ENCODE measurements around the gene MID1.

Gene MID1

GRCh38 chrX:10620121-10620699 lies at the start of gene MID1:
TSS of gene MID1 (minus strand) at chrX:10620585. CDS start at chrX:10567547, 53,038 bp downstream.
- H3K9ac ChIP-seq (ENCODE audit: insufficient read length, low read depth), result peak within 1 kb of the TSS; percentile 78
- H3K4me1 ChIP-seq (ENCODE audit: insufficient read depth, insufficient read length), result no peaks in the 10 kb centered on the region
- TF ChIP-seq YY1 (IDR thresholded peaks at IDR 0.05; ENCODE audit: insufficient read depth, insufficient read length) (no peak), ZNF274 (IDR thresholded peaks at IDR 0.05; ENCODE audit: low read depth, low read length) (no peak), SUZ12 (IDR thresholded peaks at IDR 0.05; ENCODE audit: extremely low read depth, insufficient read depth, insufficient read length) (no peak)
- peak within 1 kb of the TSS; percentile 74 for H3K4me3 ChIP-seq (ENCODE audit: insufficient read length, low read depth)
- no peaks in the 10 kb centered on the region for H3K36me3 ChIP-seq (ENCODE audit: insufficient read depth, insufficient read length, low read length)
- peak; percentile 83 for DNase-seq (ENCODE audit: low read depth, low spot score)
- no peaks in the 10 kb centered on the region for H3K9me3 ChIP-seq (ENCODE audit: insufficient read depth, low read length)
- H3K27me3 ChIP-seq (ENCODE audit: insufficient read depth, insufficient read length), result peaks cover 10% of the 10 kb centered on the region

GRCh38 chrX:10667143-10667542 lies 46.8 kb upstream of the MID1 start:
- Histone ChIP-seq H3K4me1 (ENCODE audit: insufficient read depth, insufficient read length) (no peaks in the 10 kb centered on the region), H3K9ac (ENCODE audit: insufficient read length, low read depth) (no peak overlapping the region), H3K27me3 (ENCODE audit: insufficient read depth, insufficient read length) (no peaks in the 10 kb centered on the region), H3K36me3 (ENCODE audit: insufficient read depth, insufficient read length, low read length) (no peaks in the 10 kb centered on the region), H3K9me3 (ENCODE audit: insufficient read depth, low read length) (no peaks in the 10 kb centered on the region), H3K4me3 (ENCODE audit: insufficient read length, low read depth) (no peak overlapping the region)
- DNase-seq (ENCODE audit: low read depth, low spot score), result no peak
- TF ChIP-seq SUZ12 (IDR thresholded peaks at IDR 0.05; ENCODE audit: extremely low read depth, insufficient read depth, insufficient read length) (no peak), ZNF274 (IDR thresholded peaks at IDR 0.05; ENCODE audit: low read depth, low read length) (no peak), YY1 (IDR thresholded peaks at IDR 0.05; ENCODE audit: insufficient read depth, insufficient read length) (no peak)

GRCh38 chrX:10666102-10666501 lies 45.7 kb upstream of the MID1 start:
- DNase-seq (ENCODE audit: low read depth, low spot score), result no peak
- no peak for TF ChIP-seq SUZ12 (IDR thresholded peaks at IDR 0.05; ENCODE audit: extremely low read depth, insufficient read depth, insufficient read length)
- no peak for TF ChIP-seq YY1 (IDR thresholded peaks at IDR 0.05; ENCODE audit: insufficient read depth, insufficient read length)
- TF ChIP-seq ZNF274 (IDR thresholded peaks at IDR 0.05; ENCODE audit: low read depth, low read length), result no peak
- no peaks in the 10 kb centered on the region for H3K4me1 ChIP-seq (ENCODE audit: insufficient read depth, insufficient read length)
- H3K9ac ChIP-seq (ENCODE audit: insufficient read length, low read depth), result no peak overlapping the region
- H3K9me3 ChIP-seq (ENCODE audit: insufficient read depth, low read length), result no peaks in the 10 kb centered on the region
- no peak overlapping the region for H3K4me3 ChIP-seq (ENCODE audit: insufficient read length, low read depth)
- H3K36me3 ChIP-seq (ENCODE audit: insufficient read depth, insufficient read length, low read length), result no peaks in the 10 kb centered on the region
- no peaks in the 10 kb centered on the region for H3K27me3 ChIP-seq (ENCODE audit: insufficient read depth, insufficient read length)

GRCh38 chrX:10665681-10666080 lies 45.3 kb upstream of the MID1 start:
- Histone ChIP-seq H3K9ac (ENCODE audit: insufficient read length, low read depth) (no peak overlapping the region), H3K9me3 (ENCODE audit: insufficient read depth, low read length) (no peaks in the 10 kb centered on the region), H3K36me3 (ENCODE audit: insufficient read depth, insufficient read length, low read length) (no peaks in the 10 kb centered on the region), H3K27me3 (ENCODE audit: insufficient read depth, insufficient read length) (no peaks in the 10 kb centered on the region), H3K4me1 (ENCODE audit: insufficient read depth, insufficient read length) (no peaks in the 10 kb centered on the region), H3K4me3 (ENCODE audit: insufficient read length, low read depth) (no peak overlapping the region)
- TF ChIP-seq YY1 (IDR thresholded peaks at IDR 0.05; ENCODE audit: insufficient read depth, insufficient read length) (no peak), ZNF274 (IDR thresholded peaks at IDR 0.05; ENCODE audit: low read depth, low read length) (no peak), SUZ12 (IDR thresholded peaks at IDR 0.05; ENCODE audit: extremely low read depth, insufficient read depth, insufficient read length) (no peak)
- no peak for DNase-seq (ENCODE audit: low read depth, low spot score)

GRCh38 chrX:10660171-10660570 lies 39.8 kb upstream of the MID1 start:
- Histone ChIP-seq H3K36me3 (ENCODE audit: insufficient read depth, insufficient read length, low read length) (no peaks in the 10 kb centered on the region), H3K27me3 (ENCODE audit: insufficient read depth, insufficient read length) (no peaks in the 10 kb centered on the region), H3K9me3 (ENCODE audit: insufficient read depth, low read length) (no peaks in the 10 kb centered on the region), H3K4me1 (ENCODE audit: insufficient read depth, insufficient read length) (no peaks in the 10 kb centered on the region), H3K9ac (ENCODE audit: insufficient read length, low read depth) (no peak overlapping the region), H3K4me3 (ENCODE audit: insufficient read length, low read depth) (no peak overlapping the region)
- DNase-seq (ENCODE audit: low read depth, low spot score), result peak; percentile 70
- TF ChIP-seq ZNF274 (IDR thresholded peaks at IDR 0.05; ENCODE audit: low read depth, low read length), result no peak
- TF ChIP-seq YY1 (IDR thresholded peaks at IDR 0.05; ENCODE audit: insufficient read depth, insufficient read length), result no peak
- TF ChIP-seq SUZ12 (IDR thresholded peaks at IDR 0.05; ENCODE audit: extremely low read depth, insufficient read depth, insufficient read length), result no peak

- no peaks in the 10 kb centered on the region for H3K4me1 ChIP-seq (ENCODE audit: insufficient read depth, insufficient read length)
- H3K27me3 ChIP-seq (ENCODE audit: insufficient read depth, insufficient read length), result no peaks in the 10 kb centered on the region
- H3K4me3 ChIP-seq (ENCODE audit: insufficient read length, low read depth), result no peak overlapping the region
- no peak for DNase-seq (ENCODE audit: low read depth, low spot score)
- TF ChIP-seq SUZ12 (IDR thresholded peaks at IDR 0.05; ENCODE audit: extremely low read depth, insufficient read depth, insufficient read length) (no peak), YY1 (IDR thresholded peaks at IDR 0.05; ENCODE audit: insufficient read depth, insufficient read length) (no peak), ZNF274 (IDR thresholded peaks at IDR 0.05; ENCODE audit: low read depth, low read length) (no peak)
- no peaks in the 10 kb centered on the region for H3K9me3 ChIP-seq (ENCODE audit: insufficient read depth, low read length)
- no peaks in the 10 kb centered on the region for H3K36me3 ChIP-seq (ENCODE audit: insufficient read depth, insufficient read length, low read length)
- no peak overlapping the region for H3K9ac ChIP-seq (ENCODE audit: insufficient read length, low read depth)
These were observed 35.8 kb upstream of the MID1 start for GRCh38 chrX:10656214-10656613.

GRCh38 chrX:10654960-10655359 lies 34.6 kb upstream of the MID1 start:
- DNase-seq (ENCODE audit: low read depth, low spot score), result no peak
- Histone ChIP-seq H3K4me3 (ENCODE audit: insufficient read length, low read depth) (no peak overlapping the region), H3K9me3 (ENCODE audit: insufficient read depth, low read length) (no peaks in the 10 kb centered on the region), H3K9ac (ENCODE audit: insufficient read length, low read depth) (no peak overlapping the region), H3K4me1 (ENCODE audit: insufficient read depth, insufficient read length) (no peaks in the 10 kb centered on the region), H3K36me3 (ENCODE audit: insufficient read depth, insufficient read length, low read length) (no peaks in the 10 kb centered on the region), H3K27me3 (ENCODE audit: insufficient read depth, insufficient read length) (no peaks in the 10 kb centered on the region)
- TF ChIP-seq SUZ12 (IDR thresholded peaks at IDR 0.05; ENCODE audit: extremely low read depth, insufficient read depth, insufficient read length) (no peak), ZNF274 (IDR thresholded peaks at IDR 0.05; ENCODE audit: low read depth, low read length) (no peak), YY1 (IDR thresholded peaks at IDR 0.05; ENCODE audit: insufficient read depth, insufficient read length) (no peak)

Data from NT2/D1 (cell line).